ENCODE results near the gene PHLDA2. TPM values are rescaled to one million over a fixed set of nuclear protein-coding genes. Genes with fewer than 3 reads are reported as not detected.

PHLDA2 gene
- total RNA-seq, 1 experiment from 2014 or later, result 101 TPM

GRCh38 chr11:2881076-2881980 is 47.9 kb downstream of the PHLDA2 start:
- Histone ChIP-seq H4K20me1 (ENCODE audit: low read length) (no peaks in the 10 kb centered on the region), H3K27me3 (ENCODE audit: low read length) (no peaks in the 10 kb centered on the region), H3K79me2 (ENCODE audit: low read length) (no peaks in the 10 kb centered on the region), H3K9me2 (replicated peaks; ENCODE audit: low read length) (no peaks in the 10 kb centered on the region), H3K36me3 (ENCODE audit: low read depth, low read length) (no peaks in the 10 kb centered on the region), H2AFZ (ENCODE audit: low read length) (no peak overlapping the region), H3K9me3 (ENCODE audit: low read length) (no peaks in the 10 kb centered on the region), H3K4me2 (ENCODE audit: low read length) (no peak overlapping the region), H3F3A (ENCODE audit: low read length, unreplicated experiment) (no peaks in the 10 kb centered on the region), H3K9ac (ENCODE audit: low read length) (no peak overlapping the region), H3K4me3 (ENCODE audit: low read length) (no peak overlapping the region), H3K27ac (ENCODE audit: low read length) (no peak overlapping the region), H3K4me1 (ENCODE audit: insufficient read depth, low read length) (peaks cover 5% of the 10 kb centered on the region; the same call in 1 of the 2 replicates)
- BruUV-seq (replicated peaks), result no TSS peak
- DNase-seq, result no peak
- TF ChIP-seq EZH2phosphoT487 (IDR thresholded peaks at IDR 0.05; ENCODE audit: borderline replicate concordance, low read length), result no peak
- no peak for TF ChIP-seq EZH2 (IDR thresholded peaks at IDR 0.05; ENCODE audit: low read length, unreplicated experiment)
- no peak for TF ChIP-seq CTCF (conservative IDR thresholded peaks at IDR 0.05; ENCODE audit: low read depth, low read length)
- no peak for ATAC-seq
- intact Hi-C loops (cut with micrococcal nuclease), result loop anchor here (10.0 kb wide), 1 partner anchor 457 kb away; no protein-coding TSS in a partner anchor
- ChIA-PET POLR2A (ENCODE audit: unreplicated experiment) (no interaction called here), CTCF (no interaction called here)

- BruUV-seq (replicated peaks), result no TSS peak
- Histone ChIP-seq H3K79me2 (ENCODE audit: low read length) (no peaks in the 10 kb centered on the region), H3K9ac (ENCODE audit: low read length) (no peak overlapping the region), H3K4me2 (ENCODE audit: low read length) (no peak overlapping the region), H3K4me3 (ENCODE audit: low read length) (no peak overlapping the region), H3K36me3 (ENCODE audit: low read depth, low read length) (no peaks in the 10 kb centered on the region), H3F3A (ENCODE audit: low read length, unreplicated experiment) (no peaks in the 10 kb centered on the region), H4K20me1 (ENCODE audit: low read length) (no peaks in the 10 kb centered on the region), H3K4me1 (ENCODE audit: insufficient read depth, low read length) (peaks cover 5% of the 10 kb centered on the region; the same call in 1 of the 2 replicates), H2AFZ (ENCODE audit: low read length) (no peak overlapping the region), H3K27me3 (ENCODE audit: low read length) (no peaks in the 10 kb centered on the region), H3K9me2 (replicated peaks; ENCODE audit: low read length) (no peaks in the 10 kb centered on the region), H3K27ac (ENCODE audit: low read length) (no peak overlapping the region), H3K9me3 (ENCODE audit: low read length) (no peaks in the 10 kb centered on the region)
- ChIA-PET CTCF (no interaction called here), POLR2A (ENCODE audit: unreplicated experiment) (no interaction called here)
- ATAC-seq (no peak), DNase-seq (no peak)
- intact Hi-C loops (cut with micrococcal nuclease), result loop anchor here (10.0 kb wide), 1 partner anchor 456 kb away; no protein-coding TSS in a partner anchor
- TF ChIP-seq EZH2phosphoT487 (IDR thresholded peaks at IDR 0.05; ENCODE audit: borderline replicate concordance, low read length) (no peak), CTCF (conservative IDR thresholded peaks at IDR 0.05; ENCODE audit: low read depth, low read length) (no peak), EZH2 (IDR thresholded peaks at IDR 0.05; ENCODE audit: low read length, unreplicated experiment) (no peak)
Measured at GRCh38 chr11:2880646-2881045, 48.6 kb downstream of the PHLDA2 start.

GRCh38 chr11:2878782-2879181 is 50.4 kb downstream of the PHLDA2 start:
- Histone ChIP-seq H3K9me3 (ENCODE audit: low read length) (no peaks in the 10 kb centered on the region), H2AFZ (ENCODE audit: low read length) (no peak overlapping the region), H3F3A (ENCODE audit: low read length, unreplicated experiment) (no peaks in the 10 kb centered on the region), H3K9ac (ENCODE audit: low read length) (no peak overlapping the region), H3K4me3 (ENCODE audit: low read length) (no peak overlapping the region), H3K4me1 (ENCODE audit: insufficient read depth, low read length) (no peaks in the 10 kb centered on the region), H3K27ac (ENCODE audit: low read length) (no peak overlapping the region), H3K27me3 (ENCODE audit: low read length) (no peaks in the 10 kb centered on the region), H4K20me1 (ENCODE audit: low read length) (no peaks in the 10 kb centered on the region), H3K36me3 (ENCODE audit: low read depth, low read length) (no peaks in the 10 kb centered on the region), H3K9me2 (replicated peaks; ENCODE audit: low read length) (no peaks in the 10 kb centered on the region), H3K4me2 (ENCODE audit: low read length) (no peak overlapping the region), H3K79me2 (ENCODE audit: low read length) (no peaks in the 10 kb centered on the region)
- no peak for ATAC-seq
- BruUV-seq (replicated peaks), result no TSS peak
- ChIA-PET CTCF (no interaction called here), POLR2A (ENCODE audit: unreplicated experiment) (no interaction called here)
- intact Hi-C loops (cut with micrococcal nuclease), result no loop called here
- TF ChIP-seq EZH2phosphoT487 (IDR thresholded peaks at IDR 0.05; ENCODE audit: borderline replicate concordance, low read length), result no peak
- no peak for TF ChIP-seq CTCF (conservative IDR thresholded peaks at IDR 0.05; ENCODE audit: low read depth, low read length)
- TF ChIP-seq EZH2 (IDR thresholded peaks at IDR 0.05; ENCODE audit: low read length, unreplicated experiment), result no peak
- DNase-seq, result no peak
